PFSK-1 (cell line): ENCODE results near the gene KIF14.

Experiments
- FOXP2 ChIP-seq: optimal IDR thresholded peaks from 2 replicates; pipeline ENCODE3; 2011; ENCODE audit warnings: borderline replicate concordance, control low read depth, inconsistent platforms; ENCODE audit not compliant: insufficient read depth; ENCODE audit errors: extremely low read length, extremely low read depth
- POLR2AphosphoS5 ChIP-seq: IDR thresholded peaks from 2 replicates; pipeline ENCODE4 v1.6.1; 2012; ENCODE audit warnings: low read depth, mild to moderate bottlenecking, control low read depth, low read length, moderate library complexity
- REST ChIP-seq, 2 experiments: IDR thresholded peaks; 2 replicates each; pipeline versions ENCODE4 v1.6.1 to v1.8.0; 2011 to 2012; ENCODE audit warnings: low read depth in 2 of 2, low read length in 2 of 2, control low read depth in 1 of 2, inconsistent platforms in 1 of 2, mild to moderate bottlenecking in 1 of 2, moderate library complexity in 1 of 2; ENCODE audit not compliant: insufficient read depth in 1 of 2
- SIN3A ChIP-seq: IDR thresholded peaks from 2 replicates; pipeline ENCODE4 v1.6.1; 2012; ENCODE audit warnings: mild to moderate bottlenecking, low read length, moderate library complexity, borderline replicate concordance; ENCODE audit not compliant: insufficient read depth
- TAF1 ChIP-seq: IDR thresholded peaks from 2 replicates; pipeline ENCODE4 v1.6.1; 2012; ENCODE audit warnings: low read length, control low read depth, borderline replicate concordance; ENCODE audit not compliant: insufficient read depth

GRCh38 chr1:200668514-200669313 lies 48.2 kb upstream of the KIF14 start:
- TF ChIP-seq POLR2AphosphoS5: no peak
- no peak for TF ChIP-seq REST (IDR thresholded peaks at IDR 0.05; ENCODE audit: insufficient read depth in 1 of 2, low read depth in 2 of 2, low read length in 2 of 2)
- TF ChIP-seq TAF1: no peak
- 0 out of 2 replicates have a peak, but pooled peaks have one; percentile 13 for TF ChIP-seq SIN3A
- TF ChIP-seq FOXP2: no peak
